Inflammatory macrophage treated with lipopolysaccharide for 1 hour (primary cell): ENCODE results near the gene C15orf62.

Experiments
- DNase-seq, 2 donors: peaks; one replicate each; pipeline ENCODE4 v3.0.0-alpha.2; 2020 to 2022

The C15orf62 gene, protein sequence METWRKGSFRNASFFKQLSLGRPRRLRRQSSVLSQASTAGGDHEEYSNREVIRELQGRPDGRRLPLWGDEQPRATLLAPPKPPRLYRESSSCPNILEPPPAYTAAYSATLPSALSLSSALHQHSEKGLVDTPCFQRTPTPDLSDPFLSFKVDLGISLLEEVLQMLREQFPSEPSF

DNA sequence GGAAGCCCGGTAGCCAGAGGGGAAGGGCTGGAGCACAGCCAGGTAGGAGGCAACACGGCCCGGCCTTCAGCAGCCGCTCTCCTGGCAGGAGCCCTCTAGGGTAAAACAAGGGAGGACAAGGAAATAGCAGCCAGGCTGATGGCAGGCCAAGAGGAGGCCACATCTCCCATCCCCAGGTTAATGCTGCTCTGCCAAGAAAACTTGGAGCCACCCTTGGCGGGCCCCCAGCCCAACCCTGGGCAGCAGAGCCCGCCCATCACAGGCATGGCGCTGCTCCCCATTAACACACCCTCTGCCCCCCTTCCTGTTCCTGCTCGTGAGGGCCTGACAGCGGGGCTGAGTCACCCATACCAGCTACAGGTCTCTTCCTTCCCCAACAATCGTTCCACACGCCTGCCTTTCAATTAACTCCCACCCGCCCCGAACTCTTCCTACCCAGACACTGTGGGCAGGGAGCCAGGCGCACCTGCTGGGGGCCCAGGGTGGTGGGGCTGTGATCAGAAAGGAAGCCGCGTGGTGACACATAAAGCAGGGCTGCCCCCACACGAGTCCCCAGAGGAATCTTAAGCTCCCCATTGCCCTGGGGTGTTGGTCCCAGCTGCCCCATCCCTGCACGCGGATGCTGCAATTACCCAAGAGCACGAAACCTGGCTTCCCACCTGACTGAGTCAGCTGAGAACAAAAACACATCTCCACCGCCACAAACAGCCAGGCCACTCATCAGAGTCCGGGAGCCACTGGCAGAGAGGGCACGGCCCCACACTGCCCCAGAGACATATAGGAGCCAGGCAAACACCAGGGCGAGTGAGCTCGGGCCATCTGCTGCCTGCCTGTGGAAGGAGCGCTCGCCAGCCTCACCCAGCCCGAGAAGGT, at the start of gene C15orf62:
Gene C15orf62 (plus strand): TSS at position 707 of the 873 bp plus-strand sequence. CDS start 516 bp downstream, outside the sequence.
- DNase-seq = peak in 1 of 2 donors; percentile 35

GRCh38 chr15:40721701-40722100, 48.1 kb upstream of the C15orf62 start:
- peak; percentile 42 to 43 for DNase-seq

GRCh38 chr15:40722354-40722753, 47.4 kb upstream of the C15orf62 start:
- no peak for DNase-seq

DNA sequence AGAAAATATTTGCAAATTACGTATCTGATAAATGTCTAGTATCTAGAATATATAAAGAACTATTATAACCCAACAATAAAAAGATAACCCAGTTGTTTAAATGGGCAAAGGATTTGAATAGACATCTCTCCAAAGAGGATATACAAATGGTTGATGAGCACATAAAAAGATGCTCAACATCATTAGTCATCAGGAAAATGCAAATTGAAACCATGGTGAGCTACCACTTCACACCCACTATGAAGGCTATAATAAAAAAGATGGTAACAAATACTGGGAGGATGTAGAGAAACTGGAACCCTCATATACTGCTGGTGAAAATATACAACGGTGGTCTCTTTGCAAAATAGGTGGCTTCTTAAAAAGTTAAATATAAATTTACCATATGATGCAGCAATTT, 46.8 kb upstream of the C15orf62 start:
- peak in 1 of 2 donors; percentile 9 for DNase-seq

- no peak for DNase-seq
These were observed 45.9 kb upstream of the C15orf62 start for GRCh38 chr15:40723919-40724318.

GRCh38 chr15:40731034-40731433, 38.7 kb upstream of the C15orf62 start:
- no peak for DNase-seq

DNA sequence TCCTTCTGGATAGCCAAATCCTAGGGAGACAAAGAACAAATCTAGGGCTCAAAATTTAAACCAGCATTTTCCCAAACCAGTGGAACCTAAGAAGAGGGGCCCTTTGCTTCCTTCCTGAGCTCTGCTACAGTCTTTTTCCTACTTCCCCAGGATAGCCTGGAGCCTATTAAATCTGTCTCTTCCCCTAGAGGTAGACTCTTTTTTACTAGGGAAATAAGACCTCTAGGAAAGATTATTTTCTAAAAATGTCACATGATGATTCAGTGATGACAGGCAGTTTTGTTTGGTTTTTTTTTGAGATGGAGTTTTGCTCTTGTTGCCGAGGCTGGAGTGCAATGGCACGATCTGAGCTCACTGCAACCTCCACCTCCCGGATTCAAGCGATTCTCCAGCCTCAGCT, 33.2 kb upstream of the C15orf62 start:
- no peak for DNase-seq

- no peak for DNase-seq
These were observed 32.7 kb upstream of the C15orf62 start for GRCh38 chr15:40737048-40737447.

DNA sequence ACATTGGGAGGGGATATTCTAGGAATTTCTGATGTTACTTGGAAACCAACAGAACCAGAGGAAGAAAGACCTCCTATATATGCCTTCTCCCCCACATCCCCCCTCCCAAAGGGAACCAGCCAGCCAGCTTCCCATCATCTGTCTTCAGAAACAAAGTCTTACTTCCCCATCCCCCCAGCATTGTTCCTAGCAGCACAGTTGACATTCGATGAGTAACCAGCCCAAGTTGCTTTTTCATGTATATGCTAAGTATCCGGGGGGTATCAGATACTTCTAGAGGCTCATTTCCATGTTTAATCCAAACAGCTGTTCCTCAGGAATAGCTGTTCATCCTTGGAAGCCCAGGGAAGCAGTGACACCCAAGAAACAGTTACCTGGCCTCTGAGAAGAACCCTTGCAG, 30.7 kb upstream of the C15orf62 start:
- DNase-seq = no peak

DNA sequence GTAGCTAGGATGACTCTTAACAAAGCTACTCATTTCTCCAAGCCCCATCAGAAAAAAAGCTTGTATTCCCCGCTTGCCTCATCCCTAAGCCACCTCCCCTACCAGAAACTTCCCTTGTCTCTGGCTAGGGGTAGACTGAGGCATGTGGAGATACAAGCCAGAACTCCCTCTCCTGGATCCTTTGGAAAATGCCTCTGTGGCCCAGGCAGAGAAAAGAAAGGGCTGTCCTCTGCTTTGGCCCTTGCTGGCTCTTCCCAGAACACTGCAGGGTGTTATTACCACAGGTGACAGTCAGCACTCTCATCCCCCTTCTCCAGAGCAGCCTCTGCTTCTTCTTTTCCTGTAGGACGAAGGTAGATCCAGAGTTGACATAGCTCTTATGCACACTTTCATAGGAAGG, 29.9 kb upstream of the C15orf62 start:
- DNase-seq = no peak

DNA sequence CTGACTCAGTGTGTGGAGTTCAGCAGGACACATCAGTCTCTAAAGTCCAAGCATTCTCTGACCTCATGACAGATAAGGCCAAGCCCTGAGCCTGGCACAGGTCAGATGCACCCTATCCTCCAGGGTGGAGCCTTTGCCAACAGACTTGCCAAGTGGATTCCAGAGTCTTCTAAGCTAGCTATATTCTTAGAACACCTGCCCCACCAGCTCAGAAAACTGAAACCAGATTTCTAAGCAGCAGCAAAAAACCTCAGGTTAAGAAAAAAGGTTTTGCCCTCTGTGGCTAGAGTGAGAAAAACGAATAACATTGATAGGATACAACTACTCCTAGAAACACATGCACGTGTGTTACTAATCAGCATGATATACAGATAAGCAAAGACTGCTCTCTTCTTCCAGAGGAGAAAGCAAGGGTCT, 26.3 kb upstream of the C15orf62 start:
- no peak for DNase-seq

GRCh38 chr15:40743921-40744814, 25.6 kb upstream of the C15orf62 start:
- peak; percentile 95 to 98 for DNase-seq

- no peak for DNase-seq
These were observed 25.0 kb upstream of the C15orf62 start for GRCh38 chr15:40744815-40745152.

DNA sequence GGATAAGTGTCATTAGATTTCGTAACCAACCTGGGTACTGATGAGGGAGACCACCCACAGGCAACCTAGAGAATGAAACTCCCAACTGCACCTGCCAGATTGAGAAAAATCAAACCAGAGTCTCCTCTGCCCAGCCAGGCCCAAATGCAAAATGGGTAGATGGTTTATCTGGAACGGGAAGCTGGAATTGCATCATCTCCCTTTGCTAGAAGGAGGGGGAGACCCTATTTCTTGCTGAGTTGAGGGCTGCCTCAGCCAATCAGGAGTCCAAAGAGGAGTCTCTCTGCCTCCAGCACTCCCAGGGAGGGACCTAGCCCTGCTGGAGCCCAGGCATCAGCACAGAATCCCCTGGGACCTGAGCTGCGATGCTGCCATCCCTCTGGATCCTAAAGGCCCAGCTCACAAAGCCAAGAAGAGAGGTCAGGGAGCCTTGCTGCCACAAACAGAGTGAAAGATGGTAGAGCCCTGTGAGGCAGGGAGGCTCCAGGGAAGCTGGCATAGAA, 22.8 kb upstream of the C15orf62 start:
- DNase-seq = peak; percentile 61 to 66

DNA sequence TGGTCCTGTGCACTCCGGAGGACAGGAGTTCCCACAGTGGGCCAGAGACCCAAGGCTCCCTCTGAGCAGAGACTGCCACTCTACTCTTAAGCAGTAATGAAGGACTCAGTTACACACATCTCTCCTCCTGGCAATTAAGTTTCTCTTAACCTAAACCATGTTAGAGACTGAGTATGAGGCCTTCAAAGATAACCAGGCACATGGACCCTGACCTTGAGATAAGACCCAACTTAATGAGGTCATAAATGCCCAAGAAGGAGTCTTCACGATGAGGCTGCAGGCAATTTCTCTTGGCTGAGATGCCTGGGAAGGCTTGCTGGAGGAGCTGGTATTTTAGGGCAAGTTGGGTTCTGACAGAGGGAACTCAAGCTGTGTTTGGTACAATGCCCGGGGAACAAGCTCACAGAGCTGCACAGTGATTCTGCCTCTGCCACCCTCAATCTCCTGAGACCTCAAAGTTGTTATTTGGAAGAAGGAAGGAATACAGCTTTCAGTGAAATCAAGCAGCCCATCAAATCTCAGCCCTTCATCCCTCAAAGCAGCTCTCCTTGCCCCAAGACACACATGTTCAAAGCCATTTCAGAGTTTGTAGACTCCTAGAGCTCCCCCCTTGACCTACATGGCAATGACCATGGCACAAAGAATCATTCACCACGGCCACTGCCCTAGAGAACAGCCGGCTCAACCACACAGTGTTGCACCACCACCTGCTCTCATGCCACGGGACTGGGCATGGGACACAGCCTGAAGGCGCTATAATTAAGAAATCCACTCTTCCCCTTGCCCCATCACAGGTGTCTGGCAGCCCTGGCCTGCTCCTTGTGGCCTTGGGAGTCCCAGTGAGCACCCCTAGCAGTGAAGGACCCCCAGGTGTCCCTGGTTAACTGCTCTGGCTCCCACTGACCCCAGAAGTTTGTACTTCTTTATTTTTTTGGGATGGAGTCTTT, 21.8 kb upstream of the C15orf62 start:
- DNase-seq = peak; percentile 18 to 73

GRCh38 chr15:40749151-40749630, 20.6 kb upstream of the C15orf62 start:
- no peak for DNase-seq

DNA sequence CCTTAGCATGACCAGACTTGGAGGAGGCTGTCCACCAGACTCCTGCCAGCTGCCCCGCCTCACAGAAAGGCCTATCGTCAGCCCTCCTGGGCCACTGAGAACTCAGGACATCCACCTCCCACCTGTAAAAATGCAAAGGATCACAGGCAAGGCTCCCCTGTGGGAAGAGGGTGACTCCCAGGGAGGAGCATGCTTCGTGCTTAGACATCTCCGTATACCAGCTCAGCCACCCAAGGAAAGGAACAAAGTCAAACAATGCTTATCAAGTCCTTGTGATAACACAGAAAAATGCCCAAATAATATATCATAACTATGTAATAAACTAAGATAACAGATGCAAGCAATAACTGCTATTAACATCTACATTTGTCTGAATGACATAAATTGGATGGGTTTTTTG, 18.9 kb upstream of the C15orf62 start:
- DNase-seq = no peak

GRCh38 chr15:40751745-40752144, 18.0 kb upstream of the C15orf62 start:
- no peak for DNase-seq

- no peak for DNase-seq
These were observed 15.3 kb upstream of the C15orf62 start for GRCh38 chr15:40754574-40754882.

DNA sequence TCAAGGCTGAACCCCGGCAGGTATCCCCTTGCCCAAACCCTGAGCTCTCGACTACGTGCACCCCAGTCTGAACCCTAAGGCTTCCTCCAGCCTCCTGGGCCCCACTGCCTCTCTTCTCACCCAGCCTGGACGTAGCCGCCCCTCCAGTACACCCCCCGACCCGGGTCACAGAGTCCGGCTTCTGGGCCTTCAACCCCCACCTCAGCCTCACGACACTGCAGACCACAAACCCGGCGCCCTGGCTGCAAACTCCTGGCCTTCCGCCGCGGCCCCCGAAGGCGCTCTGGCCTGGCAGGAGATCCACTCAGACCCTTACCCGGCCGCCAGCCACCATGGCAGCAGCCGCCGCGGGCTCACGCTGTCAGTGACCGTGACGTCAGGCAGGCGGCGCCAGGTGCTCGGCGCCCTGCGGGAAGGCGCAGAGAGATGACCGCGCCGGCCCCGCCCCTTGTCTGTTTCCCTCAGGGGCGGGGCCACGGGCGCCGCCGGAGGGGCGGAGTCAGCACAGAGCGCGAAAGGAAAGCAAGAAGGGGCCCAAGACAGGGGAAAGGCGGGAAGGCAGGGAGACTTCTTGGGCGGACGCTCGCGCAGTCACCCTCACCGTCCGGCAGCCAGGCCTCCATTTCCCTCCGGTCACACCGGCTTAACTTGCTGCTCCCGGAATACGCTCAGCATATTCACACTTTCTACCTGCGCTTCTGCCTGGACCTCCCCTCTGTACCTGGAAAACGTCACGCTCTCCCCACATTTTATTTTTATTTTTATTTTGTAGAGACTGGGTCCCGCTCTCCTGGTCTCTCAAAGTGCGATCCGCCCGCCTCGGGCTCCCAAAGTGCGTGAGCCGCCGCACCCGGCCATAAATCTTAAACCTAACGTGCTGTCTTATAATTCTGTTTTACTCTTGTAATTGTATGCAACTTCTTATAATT, 14.6 kb upstream of the C15orf62 start, which contains the start of gene RMDN3:
Gene RMDN3 (minus strand): TSS at position 372 of the 929 bp plus-strand sequence. CDS start 471 bp downstream, outside the sequence.
- DNase-seq = peak; percentile 87 to 96

- no peak for DNase-seq
These were observed 14.0 kb upstream of the C15orf62 start for GRCh38 chr15:40755812-40756208.
